Activated CD8-positive, alpha-beta memory T cell treated with anti-CD3 and anti-CD28 coated beads, Interleukin-2, amount 50 U/mL, for 4 hours (primary cell): ENCODE results near the gene PDE3B.
"Not testable (repeated sequence)": the region's sequence is repeated elsewhere in the genome, so short reads cannot be mapped to it uniquely, and the experiment has no call there.

ENCODE experiments used
- DNase-seq: peaks from one replicate; pipeline ENCODE4 v3.0.0-alpha.2; 2020

Gene PDE3B

DNA sequence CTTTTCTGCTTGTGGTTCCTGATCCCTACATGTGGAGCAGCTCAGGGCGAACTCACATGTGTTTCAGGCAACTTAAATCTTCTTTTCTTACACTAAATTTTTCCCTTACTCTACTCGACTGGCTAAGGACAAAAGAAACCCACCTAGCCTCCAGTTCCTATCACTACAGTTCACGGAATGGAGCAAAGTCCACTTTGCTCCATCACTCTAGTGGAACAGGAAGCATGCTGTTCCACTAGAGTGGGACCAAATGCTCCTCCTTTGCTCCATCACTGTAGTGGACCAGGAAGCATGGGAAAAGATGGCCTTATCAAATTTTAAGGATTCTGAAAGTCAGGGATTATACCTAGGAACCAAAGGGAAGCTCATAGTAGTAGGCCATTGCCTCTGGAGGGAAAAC lies 36.1 kb downstream of the PDE3B start:
- no peak for DNase-seq

GRCh38 chr11:14684234-14684915 lies 40.8 kb downstream of the PDE3B start:
- not testable (repeated sequence) for DNase-seq

GRCh38 chr11:14687456-14687855 lies 43.9 kb downstream of the PDE3B start:
- DNase-seq = no peak

GRCh38 chr11:14687943-14688627 lies 44.5 kb downstream of the PDE3B start:
- DNase-seq = no peak

GRCh38 chr11:14695656-14696055 lies 52.1 kb downstream of the PDE3B start:
- DNase-seq = not testable (repeated sequence)

DNA sequence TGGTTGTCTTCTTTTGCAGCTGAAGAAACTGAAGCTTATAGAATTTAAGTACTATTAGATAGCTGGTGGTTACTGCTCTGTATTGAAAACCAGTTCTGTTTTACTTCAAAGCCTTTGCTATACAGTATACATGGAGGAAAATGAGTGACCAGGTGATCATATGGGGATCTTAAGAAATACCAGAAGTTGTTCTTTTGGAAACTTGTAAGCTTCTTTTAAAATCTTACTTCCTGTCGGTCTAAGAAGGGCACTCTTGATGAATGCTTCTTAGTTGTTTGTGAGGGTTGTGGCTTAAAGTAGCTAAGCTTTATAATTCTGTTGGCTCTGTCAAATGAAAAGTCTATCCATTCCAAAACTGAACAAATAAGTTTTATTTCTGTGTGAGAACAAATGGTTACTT lies 55.2 kb downstream of the PDE3B start:
- no peak for DNase-seq

- no peak for DNase-seq
Measured at GRCh38 chr11:14700593-14700992, 57.0 kb downstream of the PDE3B start.

GRCh38 chr11:14702760-14703159 lies 59.2 kb downstream of the PDE3B start:
- DNase-seq = no peak

GRCh38 chr11:14703731-14704130 lies 60.1 kb downstream of the PDE3B start:
- no peak for DNase-seq

- no peak for DNase-seq
Measured at GRCh38 chr11:14705067-14705466, 61.5 kb downstream of the PDE3B start.

- no peak for DNase-seq
Measured at GRCh38 chr11:14713496-14714244, 70.1 kb downstream of the PDE3B start.

DNA sequence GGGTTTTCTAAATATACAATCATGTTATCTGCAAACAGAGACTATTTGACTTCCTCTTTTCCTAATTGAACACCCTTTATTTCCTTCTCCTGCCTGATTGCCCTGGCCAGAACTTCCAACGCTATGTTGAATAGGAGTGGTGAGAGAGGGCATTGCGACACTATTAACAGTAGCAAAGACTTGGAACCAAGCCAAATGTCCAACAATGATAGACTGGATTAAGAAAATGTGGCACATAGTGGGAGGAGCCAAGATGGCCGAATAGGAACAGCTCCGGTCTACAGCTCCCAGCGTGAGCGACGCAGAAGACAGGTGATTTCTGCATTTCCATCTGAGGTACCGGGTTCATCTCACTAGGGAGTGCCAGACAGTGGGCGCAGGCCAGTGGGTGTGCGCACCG lies 72.1 kb downstream of the PDE3B start:
- DNase-seq = not testable (repeated sequence)

DNA sequence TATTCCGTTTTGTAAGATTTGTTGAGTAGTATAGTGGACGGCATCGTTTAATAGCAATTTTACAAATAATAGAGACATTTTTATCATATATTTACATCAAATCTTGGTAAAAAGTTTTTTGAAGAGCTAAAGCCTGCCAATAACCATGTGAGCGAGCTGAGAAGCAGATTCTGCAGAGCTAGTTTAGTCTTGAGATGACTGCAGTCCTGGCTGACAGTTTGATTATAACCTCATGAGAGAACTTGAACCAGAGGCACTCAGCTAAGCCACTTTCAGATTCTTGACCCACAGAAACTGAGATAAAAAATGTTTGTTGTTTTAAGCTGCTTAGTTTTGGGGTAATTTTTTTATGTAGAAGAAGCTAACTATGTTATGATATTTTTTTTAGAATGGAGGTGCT lies 78.9 kb downstream of the PDE3B start:
- no peak for DNase-seq

GRCh38 chr11:14725150-14725549 lies 81.5 kb downstream of the PDE3B start:
- DNase-seq = no peak

GRCh38 chr11:14727215-14727614 lies 83.6 kb downstream of the PDE3B start:
- no peak for DNase-seq

DNA sequence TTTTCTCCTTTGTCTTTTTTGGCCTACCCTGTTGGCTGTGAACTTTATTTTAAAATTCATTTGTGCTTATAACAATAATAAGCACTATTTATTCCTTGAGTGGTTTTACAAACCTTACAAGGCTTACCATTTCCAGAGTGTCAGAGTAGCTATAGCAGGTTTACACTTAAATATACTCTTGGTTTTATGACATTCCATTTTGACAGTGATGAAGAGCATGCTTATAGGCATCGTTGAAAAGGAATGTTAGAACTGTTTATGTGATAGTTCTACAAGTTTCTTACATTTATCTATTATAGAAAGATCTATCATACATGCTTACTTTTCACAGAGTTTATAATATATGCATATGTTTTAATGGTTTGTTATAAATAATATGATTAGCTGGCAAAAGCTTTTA lies 84.1 kb downstream of the PDE3B start:
- no peak for DNase-seq

DNA sequence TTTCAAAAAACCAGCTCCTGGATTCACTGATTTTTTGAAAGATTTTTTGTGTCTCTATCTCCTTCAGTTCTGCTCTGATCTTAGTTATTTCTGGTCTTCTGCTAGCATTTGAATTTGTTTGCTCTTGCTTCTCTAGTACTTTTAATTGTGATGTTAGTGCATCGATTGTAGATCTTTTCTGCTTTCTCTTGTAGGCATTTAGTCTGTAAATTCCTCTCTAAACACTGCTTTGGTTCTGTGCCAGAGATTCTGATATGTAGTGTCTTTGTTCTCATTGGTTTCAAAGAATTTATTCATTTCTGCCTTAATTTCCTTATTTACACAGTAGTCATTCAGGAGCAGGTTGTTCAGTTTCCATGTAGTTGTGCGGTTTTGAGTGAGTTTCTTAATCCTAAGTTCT lies 96.9 kb downstream of the PDE3B start:
- DNase-seq = not testable (repeated sequence)

- no peak for DNase-seq
Measured at GRCh38 chr11:14741195-14741594, 97.6 kb downstream of the PDE3B start.

DNA sequence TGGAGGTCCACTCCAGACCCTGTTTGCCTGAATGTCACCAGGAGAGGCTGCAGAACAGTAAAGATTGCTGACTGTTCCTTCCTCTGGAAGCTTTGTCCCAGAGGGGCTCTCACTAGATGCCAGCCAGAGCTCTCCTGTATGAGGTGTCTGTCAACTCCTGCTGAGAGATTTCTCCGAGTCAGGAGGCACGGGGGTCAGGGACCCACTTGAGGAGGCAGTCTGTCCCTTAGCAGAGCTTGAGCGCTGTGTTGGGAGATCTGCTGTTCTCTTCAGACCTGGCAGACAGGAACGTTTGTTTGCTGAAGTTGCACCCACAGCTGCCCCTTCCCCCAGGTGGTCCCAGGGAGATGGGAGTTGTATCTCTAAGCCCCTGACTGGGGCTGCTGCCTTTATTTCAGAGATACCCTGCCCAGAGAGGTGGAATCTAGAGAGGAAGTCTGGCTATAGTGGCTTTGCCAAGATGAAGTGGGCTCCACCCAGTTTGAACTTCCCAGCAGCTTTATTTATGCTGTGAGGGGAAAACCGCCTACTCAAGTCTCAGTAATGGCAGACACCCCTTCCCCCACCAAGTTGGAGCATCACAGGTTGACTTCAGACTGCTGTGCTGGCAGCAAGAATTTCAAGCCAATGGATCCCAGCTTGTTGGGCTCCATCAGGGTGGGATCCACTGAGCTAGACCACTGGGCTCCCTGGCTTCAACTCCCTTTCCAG lies 99.4 kb downstream of the PDE3B start:
- DNase-seq = no peak

- not testable (repeated sequence) for DNase-seq
Measured at GRCh38 chr11:14743667-14744066, 100.1 kb downstream of the PDE3B start.

DNA sequence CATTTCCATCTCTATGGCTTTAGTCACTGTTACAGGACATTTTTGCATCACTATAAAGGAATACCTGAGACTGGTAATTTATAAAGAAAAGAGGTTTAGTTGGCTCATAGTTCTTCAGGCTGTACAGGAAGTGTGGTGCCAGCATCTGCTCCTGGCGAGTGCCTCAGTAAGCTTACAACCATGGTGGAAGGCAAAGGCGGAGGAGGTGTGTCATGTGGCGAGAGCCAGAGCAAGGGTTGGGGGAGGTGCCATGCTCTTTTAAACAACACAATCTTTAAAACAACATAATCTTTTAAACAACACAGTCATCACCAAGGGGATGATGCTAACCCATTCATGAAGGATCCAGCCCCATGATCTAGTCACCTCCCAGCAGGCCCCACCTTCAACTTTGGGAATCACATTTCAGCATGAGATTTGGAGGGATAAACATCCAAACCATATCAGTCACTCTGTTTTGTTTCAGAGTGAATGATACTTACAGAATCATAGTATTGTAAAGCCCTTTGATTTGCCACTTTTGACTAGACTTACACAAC lies 103.3 kb downstream of the PDE3B start:
- no peak for DNase-seq

DNA sequence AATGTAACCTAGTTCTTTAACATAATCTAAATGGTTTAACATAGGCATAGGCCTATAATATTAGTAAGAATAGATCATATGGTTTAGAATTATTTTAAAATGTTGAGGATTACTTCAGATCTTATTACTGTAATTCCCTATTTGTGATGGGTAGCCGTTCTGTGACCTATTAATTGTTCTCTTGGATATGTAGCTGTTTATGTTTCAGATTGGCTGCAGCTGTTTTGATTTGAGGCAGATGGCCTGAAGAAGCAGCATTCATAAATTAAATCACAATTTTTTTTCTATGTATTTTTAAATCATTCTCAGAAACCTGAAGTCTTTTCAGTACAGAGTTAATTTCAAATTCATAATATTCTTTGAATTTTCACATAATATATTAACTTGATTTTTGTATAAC lies 104.5 kb downstream of the PDE3B start:
- no peak for DNase-seq

DNA sequence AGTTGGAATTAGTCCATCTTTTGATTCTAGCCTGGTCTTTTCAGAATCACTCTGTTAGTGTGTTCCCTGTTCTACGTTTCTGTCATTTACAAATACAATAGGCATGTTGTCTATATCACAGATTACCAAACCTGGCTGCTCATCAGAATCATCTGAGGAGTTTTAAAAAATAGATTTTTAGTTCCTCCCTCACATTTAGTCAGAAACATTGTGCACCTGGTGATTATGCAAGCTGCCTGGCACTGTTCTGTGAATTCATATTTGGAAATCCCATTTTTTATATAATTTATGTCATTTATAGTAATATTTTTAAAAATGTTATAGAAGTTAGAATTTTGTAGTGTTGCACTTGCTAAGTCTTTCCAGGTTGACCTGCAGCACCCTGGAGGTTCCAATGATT lies 107.3 kb downstream of the PDE3B start:
- no peak for DNase-seq
